ENCODE data around the gene KIF16B.

DNA sequence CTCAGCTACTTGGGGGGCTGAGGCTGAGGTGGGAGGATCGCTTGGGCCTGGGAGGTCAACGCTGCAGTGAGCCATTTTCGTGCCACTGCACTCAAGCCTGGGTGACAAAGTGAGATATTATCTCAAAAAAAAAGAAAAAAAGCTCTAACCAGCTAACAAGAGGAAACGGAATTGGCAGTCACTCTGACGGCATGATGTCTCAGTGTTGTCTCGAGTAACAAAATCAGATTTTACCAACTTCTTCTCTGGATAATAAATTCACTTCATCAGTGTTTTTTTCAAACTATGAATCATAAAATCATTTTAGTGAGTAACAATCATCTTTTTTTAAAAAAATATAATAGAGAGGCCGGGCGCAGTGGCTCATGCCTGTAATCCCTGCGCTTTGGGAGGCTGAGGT is 12.6 kb downstream of the KIF16B start:
- TF ChIP-seq, protein P1, sequence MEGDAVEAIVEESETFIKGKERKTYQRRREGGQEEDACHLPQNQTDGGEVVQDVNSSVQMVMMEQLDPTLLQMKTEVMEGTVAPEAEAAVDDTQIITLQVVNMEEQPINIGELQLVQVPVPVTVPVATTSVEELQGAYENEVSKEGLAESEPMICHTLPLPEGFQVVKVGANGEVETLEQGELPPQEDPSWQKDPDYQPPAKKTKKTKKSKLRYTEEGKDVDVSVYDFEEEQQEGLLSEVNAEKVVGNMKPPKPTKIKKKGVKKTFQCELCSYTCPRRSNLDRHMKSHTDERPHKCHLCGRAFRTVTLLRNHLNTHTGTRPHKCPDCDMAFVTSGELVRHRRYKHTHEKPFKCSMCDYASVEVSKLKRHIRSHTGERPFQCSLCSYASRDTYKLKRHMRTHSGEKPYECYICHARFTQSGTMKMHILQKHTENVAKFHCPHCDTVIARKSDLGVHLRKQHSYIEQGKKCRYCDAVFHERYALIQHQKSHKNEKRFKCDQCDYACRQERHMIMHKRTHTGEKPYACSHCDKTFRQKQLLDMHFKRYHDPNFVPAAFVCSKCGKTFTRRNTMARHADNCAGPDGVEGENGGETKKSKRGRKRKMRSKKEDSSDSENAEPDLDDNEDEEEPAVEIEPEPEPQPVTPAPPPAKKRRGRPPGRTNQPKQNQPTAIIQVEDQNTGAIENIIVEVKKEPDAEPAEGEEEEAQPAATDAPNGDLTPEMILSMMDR (IDR thresholded peaks at IDR 0.05) = no peak
- no peak for TF ChIP-seq POLR2A (IDR thresholded peaks at IDR 0.05)

All from uterus (tissue), 2 donors.